ENCODE data around the gene MET. TPM values are rescaled to one million over a fixed set of nuclear protein-coding genes. Genes with fewer than 3 reads are reported as not detected.

Gene MET
- total RNA-seq, 1 experiment from 2014 or later = 5.0 TPM

DNA sequence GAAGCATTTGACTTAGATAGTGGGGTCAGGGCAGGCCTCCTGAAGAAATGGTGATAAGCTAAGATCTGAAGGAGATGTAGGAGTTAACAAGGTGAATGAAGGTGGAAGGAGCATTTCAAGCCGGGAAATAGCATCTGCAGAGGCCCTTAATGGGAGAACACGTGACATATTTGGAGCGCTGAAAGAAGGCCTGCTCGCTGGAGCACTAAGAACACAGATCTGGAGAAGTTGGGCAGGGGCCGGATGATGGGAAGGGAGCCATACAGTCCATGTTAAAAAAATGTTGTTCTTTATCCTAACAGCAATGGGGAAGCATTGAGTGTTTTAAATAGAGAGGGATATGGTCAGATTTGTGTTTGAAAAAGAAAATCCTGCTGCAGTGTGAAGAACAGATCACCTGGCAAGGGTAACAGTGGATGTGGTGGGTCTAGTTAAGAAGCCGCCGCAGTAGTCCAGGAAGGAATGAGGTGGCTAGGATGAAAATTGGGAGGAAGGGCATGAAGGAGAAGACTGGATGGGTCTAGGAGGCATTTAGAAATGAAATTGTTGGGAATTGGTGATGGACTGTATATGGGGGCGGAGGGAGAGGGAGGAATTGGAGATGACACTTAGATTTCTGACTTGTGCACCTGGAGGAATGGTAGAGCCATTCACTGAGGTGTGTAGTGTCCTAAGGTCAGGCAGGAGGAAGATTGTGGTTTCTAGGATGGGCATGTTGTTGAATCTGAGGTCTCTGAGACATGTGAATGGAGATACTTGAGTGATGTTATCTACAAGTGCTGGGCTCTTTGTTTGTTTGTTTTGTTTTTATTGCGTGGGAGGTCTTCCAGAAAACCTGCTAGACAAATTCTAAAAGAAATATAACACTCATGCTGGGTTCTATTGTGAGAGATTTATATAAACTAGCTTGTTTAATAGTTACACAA lies 58.4 kb downstream of the MET start:
- H4K91ac ChIP-seq (ENCODE audit: insufficient read length, low read depth, low read length) = no peak overlapping the region
- Mint-ChIP-seq H3K27ac (peak overlapping the region in 1 of 3 experiments; percentile 34; a peak in 1 of 7 replicates), H3K9me3 (no peaks in the 10 kb centered on the region), H3K4me1 (peaks cover 25 to 27% of the 10 kb centered on the region in 2 experiments), H3K4me3 (no peak overlapping the region), H3K27me3 (ENCODE audit: low read depth) (no peaks in the 10 kb centered on the region), H3K36me3 (ENCODE audit: insufficient read depth in 1 of 3, low read depth in 3 of 3) (no peaks in the 10 kb centered on the region)
- H3K27ac ChIP-seq (ENCODE audit: insufficient read length, low read depth, low read length) = no peak overlapping the region
- WGBS (ENCODE audit: extremely low coverage, insufficient read length, low lambda C conversion rate) = 100% methylated on average over 1 of the region's 9 CpGs
- H3K18ac ChIP-seq (ENCODE audit: insufficient read length, low read depth, low read length) = no peak overlapping the region
- H3K23ac ChIP-seq (ENCODE audit: insufficient read length, low read depth, low read length) = no peak overlapping the region
- H2BK15ac ChIP-seq (ENCODE audit: low read depth, low read length) = no peak overlapping the region
- no peak for DNase-seq
- no peak overlapping the region for H3K9ac ChIP-seq (ENCODE audit: extremely low read depth, insufficient read length, low read length)
- no peak overlapping the region for H2BK20ac ChIP-seq (ENCODE audit: low read depth, low read length, poor library complexity, severe bottlenecking)
- no peak overlapping the region for H3T11ph ChIP-seq (ENCODE audit: low read length)
- no peak overlapping the region for H2AK5ac ChIP-seq (ENCODE audit: insufficient read length, low read length)
- no peaks in the 10 kb centered on the region for H3K27me3 ChIP-seq (ENCODE audit: insufficient read depth, low read length)
- no peak overlapping the region for H2BK120ac ChIP-seq (ENCODE audit: low read depth, low read length, poor library complexity, severe bottlenecking)
- H3K79me2 ChIP-seq (ENCODE audit: insufficient read depth, low read length) = no peaks in the 10 kb centered on the region
- no peaks in the 10 kb centered on the region for H3K9me3 ChIP-seq (ENCODE audit: control insufficient read depth, low read depth, low read length)
- no peak overlapping the region for H3K56ac ChIP-seq (ENCODE audit: insufficient read length, low read depth, low read length)
- H3K14ac ChIP-seq (ENCODE audit: insufficient read depth, low read length) = no peak overlapping the region
- TF ChIP-seq, protein P1, sequence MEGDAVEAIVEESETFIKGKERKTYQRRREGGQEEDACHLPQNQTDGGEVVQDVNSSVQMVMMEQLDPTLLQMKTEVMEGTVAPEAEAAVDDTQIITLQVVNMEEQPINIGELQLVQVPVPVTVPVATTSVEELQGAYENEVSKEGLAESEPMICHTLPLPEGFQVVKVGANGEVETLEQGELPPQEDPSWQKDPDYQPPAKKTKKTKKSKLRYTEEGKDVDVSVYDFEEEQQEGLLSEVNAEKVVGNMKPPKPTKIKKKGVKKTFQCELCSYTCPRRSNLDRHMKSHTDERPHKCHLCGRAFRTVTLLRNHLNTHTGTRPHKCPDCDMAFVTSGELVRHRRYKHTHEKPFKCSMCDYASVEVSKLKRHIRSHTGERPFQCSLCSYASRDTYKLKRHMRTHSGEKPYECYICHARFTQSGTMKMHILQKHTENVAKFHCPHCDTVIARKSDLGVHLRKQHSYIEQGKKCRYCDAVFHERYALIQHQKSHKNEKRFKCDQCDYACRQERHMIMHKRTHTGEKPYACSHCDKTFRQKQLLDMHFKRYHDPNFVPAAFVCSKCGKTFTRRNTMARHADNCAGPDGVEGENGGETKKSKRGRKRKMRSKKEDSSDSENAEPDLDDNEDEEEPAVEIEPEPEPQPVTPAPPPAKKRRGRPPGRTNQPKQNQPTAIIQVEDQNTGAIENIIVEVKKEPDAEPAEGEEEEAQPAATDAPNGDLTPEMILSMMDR (conservative IDR thresholded peaks at IDR 0.05) = no peak
- no peaks in the 10 kb centered on the region; the same call in 1 of the 2 replicates for H3K4me1 ChIP-seq (ENCODE audit: insufficient read depth, low read length)
- H4K20me1 ChIP-seq (ENCODE audit: control insufficient read depth, insufficient read depth, insufficient read length) = no peaks in the 10 kb centered on the region
- H4K5ac ChIP-seq (ENCODE audit: insufficient read length, low read depth, low read length) = no peak overlapping the region
- H3K23me2 ChIP-seq (ENCODE audit: insufficient read length, low read depth, low read length, poor library complexity, severe bottlenecking) = no peaks in the 10 kb centered on the region
- H3K79me1 ChIP-seq (ENCODE audit: insufficient read depth, low read depth, low read length, poor library complexity, severe bottlenecking) = no peaks in the 10 kb centered on the region
- no peak overlapping the region for H2BK5ac ChIP-seq (ENCODE audit: insufficient read length, low read length)
- no peak overlapping the region for H3K4me2 ChIP-seq (ENCODE audit: insufficient read depth, insufficient read length, low read length)
- H2AFZ ChIP-seq (ENCODE audit: low read length) = no peak overlapping the region
- H2BK12ac ChIP-seq (ENCODE audit: insufficient read length, low read depth, low read length) = no peak overlapping the region
- H4K8ac ChIP-seq (replicated peaks; ENCODE audit: insufficient read length, low read depth, low read length) = no peak overlapping the region
- no peak overlapping the region for H3K4ac ChIP-seq (ENCODE audit: low read depth, low read length)

All from H9 (cell line).